GM18861 (cell line): ENCODE data around the gene ANXA9.
A peak's percentile ranks its signal among the peaks of the same experiment; 100 is the strongest.

Experiments used
- ATAC-seq: cut with Tn5 transposase; IDR thresholded peaks from one replicate; pipeline ENCODE4 v1.9.1; 2021; ENCODE audit not compliant: unreplicated experiment

The ANXA9 gene

GRCh38 chr1:151003180-151003579 lies 21.1 kb downstream of the ANXA9 start:
- no peak for ATAC-seq

GRCh38 chr1:151005729-151006319 lies 23.7 kb downstream of the ANXA9 start:
- no peak for ATAC-seq

GRCh38 chr1:151006327-151007052 lies 24.4 kb downstream of the ANXA9 start, which contains the start of gene MINDY1:
TSS of gene MINDY1 (minus strand) at chr1:151006902. CDS start at chr1:151002617, 4,285 bp downstream.
- no peak for ATAC-seq

DNA sequence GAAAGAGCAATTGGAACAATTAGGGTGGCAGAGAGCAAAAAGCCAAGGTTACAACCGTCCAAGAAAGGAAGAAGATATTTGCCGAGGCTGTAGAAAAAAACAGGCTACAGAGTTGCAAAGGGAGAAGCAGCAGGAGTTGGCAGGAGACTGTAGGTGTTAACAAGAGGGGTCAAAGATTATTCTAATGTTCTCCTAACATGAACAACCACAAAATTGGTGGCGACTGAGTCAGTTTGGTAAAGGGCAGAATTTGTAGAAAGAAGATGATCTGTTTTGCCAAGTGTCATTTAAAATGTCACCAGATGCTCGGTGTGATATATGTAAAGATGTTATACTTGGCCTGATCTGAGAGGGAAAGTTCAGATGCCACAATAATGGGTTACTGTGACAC lies 25.8 kb downstream of the ANXA9 start:
- no peak for ATAC-seq

GRCh38 chr1:151008244-151009205 lies 26.4 kb downstream of the ANXA9 start, which contains the start of gene PRUNE1:
TSS of gene PRUNE1 (plus strand) at chr1:151008449. CDS start at chr1:151008633, 184 bp downstream.
- peak; percentile 59 for ATAC-seq

GRCh38 chr1:151009206-151009587 lies 27.1 kb downstream of the ANXA9 start:
- no peak for ATAC-seq

- no peak for ATAC-seq
Observed at GRCh38 chr1:151009674-151010345, 27.7 kb downstream of the ANXA9 start.

- ATAC-seq: no peak
Observed at GRCh38 chr1:151010346-151010726, 28.2 kb downstream of the ANXA9 start.

GRCh38 chr1:151011154-151011850 lies 29.2 kb downstream of the ANXA9 start:
- ATAC-seq: no peak

DNA sequence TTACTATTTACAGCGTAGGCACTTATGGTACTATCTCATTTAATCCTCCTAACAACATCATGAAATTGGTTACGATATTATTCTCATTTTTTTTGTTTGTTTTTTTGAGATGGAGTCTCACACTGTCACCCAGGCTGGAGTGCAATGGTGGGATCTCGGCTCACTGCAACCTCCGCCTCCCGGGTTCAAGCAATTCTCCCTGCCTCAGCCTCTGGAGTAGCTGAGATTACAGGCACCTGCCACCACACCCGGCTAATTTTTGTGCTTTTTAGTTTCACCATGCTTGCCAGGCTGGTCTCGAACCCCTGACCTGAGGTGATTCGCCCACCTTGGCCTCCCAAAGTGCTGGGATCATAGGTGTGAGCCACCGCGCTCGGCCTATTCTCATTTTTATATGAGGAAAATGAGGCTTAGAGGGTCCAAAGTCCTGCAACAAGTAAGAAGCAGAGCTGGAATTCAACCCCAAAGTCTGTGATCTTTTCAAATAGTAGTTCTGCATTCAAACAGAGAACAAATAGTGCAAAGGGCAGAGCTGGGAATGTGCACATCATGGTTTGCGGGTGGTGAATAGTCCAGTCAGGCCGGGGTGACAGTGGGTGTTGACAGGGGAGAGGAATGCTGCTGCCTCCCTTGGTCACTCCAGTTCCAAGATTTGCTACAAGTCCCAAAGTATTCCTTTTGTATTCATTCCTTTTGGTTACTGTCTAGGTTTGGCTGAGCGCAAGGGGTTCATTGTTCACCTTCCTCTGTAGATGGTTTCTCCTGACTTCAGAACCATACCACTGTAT lies 30.8 kb downstream of the ANXA9 start:
- no peak for ATAC-seq

DNA sequence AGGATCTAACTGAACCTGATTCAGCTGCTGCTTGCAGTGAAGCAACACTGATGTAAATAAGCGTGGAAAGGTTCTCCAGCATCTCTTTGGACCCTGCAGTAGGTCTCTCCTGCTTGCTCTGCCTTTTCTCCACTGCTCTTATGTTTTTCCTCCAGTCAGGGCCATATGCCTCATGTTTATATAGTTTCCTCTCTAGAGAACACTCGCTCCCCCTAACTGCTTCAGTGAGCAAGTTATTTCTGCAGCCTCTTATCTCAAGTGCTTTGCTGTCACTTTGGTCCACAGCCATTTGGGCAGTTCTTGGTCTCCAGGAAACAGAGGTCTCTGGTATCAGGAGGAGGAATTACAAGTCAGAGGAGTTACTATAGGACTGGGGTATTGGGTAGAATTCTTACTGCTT lies 31.4 kb downstream of the ANXA9 start:
- ATAC-seq: no peak

DNA sequence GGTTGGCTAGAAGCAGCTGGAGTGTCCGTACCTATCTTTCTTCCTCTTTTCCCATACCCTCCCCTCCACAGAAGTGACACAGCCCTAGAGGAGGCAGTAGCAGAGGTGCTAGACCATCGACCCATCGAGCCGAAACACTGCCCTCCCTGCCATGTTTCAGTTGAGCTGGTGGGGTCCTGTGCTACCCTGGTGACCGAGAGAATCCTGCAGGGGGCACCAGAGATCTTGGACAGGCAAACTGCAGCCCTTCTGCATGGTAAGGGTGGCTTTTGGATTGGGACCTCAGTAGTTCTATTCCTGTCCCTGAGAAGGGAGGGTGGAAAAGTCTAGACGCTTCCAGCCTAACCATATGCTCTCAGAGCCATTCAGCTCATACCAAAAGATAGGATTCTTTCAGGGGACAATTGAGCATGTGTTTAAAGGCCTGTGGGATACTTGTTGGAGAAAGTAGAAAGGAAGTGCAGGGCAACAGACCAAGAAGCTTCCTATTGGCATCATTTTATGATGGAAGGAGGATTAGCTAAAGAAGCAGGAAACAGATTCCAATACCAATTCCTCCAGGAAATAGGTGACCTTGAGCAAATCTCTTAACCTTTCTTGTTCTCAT lies 42.6 kb downstream of the ANXA9 start:
- ATAC-seq: no peak

- no peak for ATAC-seq
Observed at GRCh38 chr1:151026460-151026859, 44.4 kb downstream of the ANXA9 start.

GRCh38 chr1:151032164-151032563 lies 50.1 kb downstream of the ANXA9 start:
- no peak for ATAC-seq

- ATAC-seq: no peak
Observed at GRCh38 chr1:151035167-151035566, 53.1 kb downstream of the ANXA9 start.

DNA sequence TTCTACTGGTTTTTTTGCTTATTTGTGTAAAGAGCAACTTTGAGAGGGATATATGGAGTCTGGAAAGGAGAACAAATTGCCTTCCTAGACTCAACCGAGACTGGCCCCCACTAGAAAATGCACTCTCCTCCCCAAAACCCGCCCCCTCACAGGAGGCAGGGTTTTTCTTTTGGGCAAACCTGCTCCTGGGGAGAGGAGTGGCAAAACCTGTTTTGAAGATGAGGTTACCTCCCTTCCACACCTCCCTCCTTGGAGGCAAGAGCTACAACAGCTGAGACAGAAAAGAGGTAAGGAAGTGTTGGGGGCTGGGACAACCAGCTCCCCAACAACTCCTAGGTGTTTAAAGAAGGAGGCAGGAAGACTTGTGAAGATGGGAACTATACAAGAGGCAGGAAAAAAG lies 54.3 kb downstream of the ANXA9 start, which contains the start of gene BNIPL:
BNIPL (plus strand) TSS at position 231 of the 400 bp plus-strand sequence; CDS start at position 371, 140 bp downstream.
- ATAC-seq: no peak

GRCh38 chr1:151037032-151037431 lies 54.9 kb downstream of the ANXA9 start:
- ATAC-seq: no peak

GRCh38 chr1:151039521-151039920 lies 57.4 kb downstream of the ANXA9 start:
- no peak for ATAC-seq

- no peak for ATAC-seq
Observed at GRCh38 chr1:151043163-151043562, 61.1 kb downstream of the ANXA9 start.
